GM12873 (cell line): ENCODE measurements around the gene LAMC2.

ENCODE experiments used
- TF ChIP-seq, protein P1 (sequence below): IDR thresholded peaks from 2 replicates; pipeline ENCODE4 v1.5.1; 2012; ENCODE audit warnings: low read depth, mild to moderate bottlenecking, moderate library complexity, low read length, control low read depth; ENCODE audit not compliant: insufficient read depth; ENCODE audit errors: missing control alignments

LAMC2 gene

GRCh38 chr1:183168308-183168707, 17.8 kb upstream of the LAMC2 start:
- TF ChIP-seq, protein P1, sequence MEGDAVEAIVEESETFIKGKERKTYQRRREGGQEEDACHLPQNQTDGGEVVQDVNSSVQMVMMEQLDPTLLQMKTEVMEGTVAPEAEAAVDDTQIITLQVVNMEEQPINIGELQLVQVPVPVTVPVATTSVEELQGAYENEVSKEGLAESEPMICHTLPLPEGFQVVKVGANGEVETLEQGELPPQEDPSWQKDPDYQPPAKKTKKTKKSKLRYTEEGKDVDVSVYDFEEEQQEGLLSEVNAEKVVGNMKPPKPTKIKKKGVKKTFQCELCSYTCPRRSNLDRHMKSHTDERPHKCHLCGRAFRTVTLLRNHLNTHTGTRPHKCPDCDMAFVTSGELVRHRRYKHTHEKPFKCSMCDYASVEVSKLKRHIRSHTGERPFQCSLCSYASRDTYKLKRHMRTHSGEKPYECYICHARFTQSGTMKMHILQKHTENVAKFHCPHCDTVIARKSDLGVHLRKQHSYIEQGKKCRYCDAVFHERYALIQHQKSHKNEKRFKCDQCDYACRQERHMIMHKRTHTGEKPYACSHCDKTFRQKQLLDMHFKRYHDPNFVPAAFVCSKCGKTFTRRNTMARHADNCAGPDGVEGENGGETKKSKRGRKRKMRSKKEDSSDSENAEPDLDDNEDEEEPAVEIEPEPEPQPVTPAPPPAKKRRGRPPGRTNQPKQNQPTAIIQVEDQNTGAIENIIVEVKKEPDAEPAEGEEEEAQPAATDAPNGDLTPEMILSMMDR = no peak

GRCh38 chr1:183173828-183174227, 12.2 kb upstream of the LAMC2 start:
- TF ChIP-seq, protein P1 = no peak

- TF ChIP-seq, protein P1 = no peak
Observed at GRCh38 chr1:183175631-183176030, 10.4 kb upstream of the LAMC2 start.

DNA sequence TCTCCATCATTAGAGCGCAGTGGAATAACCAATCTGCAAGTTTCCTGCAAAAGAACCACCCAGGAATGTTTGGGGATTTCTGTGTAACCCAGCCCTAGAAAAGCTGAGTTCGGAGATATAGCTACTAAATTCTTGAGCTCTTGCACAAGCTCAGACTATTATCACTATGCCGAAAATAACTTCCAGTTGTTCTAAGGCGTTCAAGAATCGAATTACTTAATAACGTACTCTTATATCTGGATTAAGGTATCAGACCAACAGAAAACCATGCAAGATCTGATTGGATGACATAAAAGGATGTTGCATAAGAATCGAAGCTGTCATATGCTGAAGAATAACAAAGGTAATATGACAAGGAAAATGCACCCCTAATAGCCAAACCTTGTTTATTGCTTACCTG, 7.5 kb upstream of the LAMC2 start:
- TF ChIP-seq, protein P1 = no peak

DNA sequence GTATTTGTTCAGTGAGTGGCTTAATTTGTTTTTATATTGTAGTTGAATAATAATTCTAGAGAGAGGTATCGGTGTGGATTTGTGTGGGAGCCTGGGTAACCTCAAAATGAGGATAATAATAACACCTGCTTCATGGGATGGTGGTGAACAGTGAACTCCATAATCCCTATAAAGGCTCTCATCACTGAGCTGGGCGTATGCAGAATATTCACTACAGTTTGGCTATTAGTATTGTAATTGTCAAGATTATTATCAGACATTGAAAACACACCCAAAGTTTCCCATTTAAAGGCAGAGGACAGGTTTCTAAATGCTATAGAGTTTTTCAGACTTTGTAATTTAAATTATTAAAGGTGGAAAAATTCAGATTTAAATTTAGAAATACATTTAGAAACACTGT, 7.0 kb upstream of the LAMC2 start:
- TF ChIP-seq, protein P1 = no peak

- TF ChIP-seq, protein P1 = no peak
Observed at GRCh38 chr1:183180218-183180617, 5.8 kb upstream of the LAMC2 start.

DNA sequence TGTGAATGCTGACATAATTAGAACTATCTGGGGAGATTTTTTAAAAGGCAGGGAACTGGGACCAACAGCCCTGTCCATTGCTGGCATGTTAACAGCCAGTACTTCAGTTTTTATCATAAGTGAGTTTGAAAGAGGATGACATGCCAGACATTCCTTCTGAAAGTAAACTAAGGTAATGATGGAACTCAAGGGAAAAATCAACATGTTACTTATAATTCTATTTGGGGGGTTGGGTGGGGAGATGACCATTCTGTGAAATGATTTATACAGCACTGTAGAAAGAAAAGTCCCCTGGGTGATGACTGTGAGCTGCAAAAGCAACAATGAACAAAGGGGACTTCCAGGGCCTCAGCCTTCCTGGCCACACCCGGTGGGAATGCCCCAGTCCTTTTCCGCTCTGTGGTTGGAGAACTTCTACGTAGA, 5.4 kb upstream of the LAMC2 start:
- TF ChIP-seq, protein P1 = no peak
